Measurements from ENCODE around the gene LRP1B.

Gene LRP1B

DNA sequence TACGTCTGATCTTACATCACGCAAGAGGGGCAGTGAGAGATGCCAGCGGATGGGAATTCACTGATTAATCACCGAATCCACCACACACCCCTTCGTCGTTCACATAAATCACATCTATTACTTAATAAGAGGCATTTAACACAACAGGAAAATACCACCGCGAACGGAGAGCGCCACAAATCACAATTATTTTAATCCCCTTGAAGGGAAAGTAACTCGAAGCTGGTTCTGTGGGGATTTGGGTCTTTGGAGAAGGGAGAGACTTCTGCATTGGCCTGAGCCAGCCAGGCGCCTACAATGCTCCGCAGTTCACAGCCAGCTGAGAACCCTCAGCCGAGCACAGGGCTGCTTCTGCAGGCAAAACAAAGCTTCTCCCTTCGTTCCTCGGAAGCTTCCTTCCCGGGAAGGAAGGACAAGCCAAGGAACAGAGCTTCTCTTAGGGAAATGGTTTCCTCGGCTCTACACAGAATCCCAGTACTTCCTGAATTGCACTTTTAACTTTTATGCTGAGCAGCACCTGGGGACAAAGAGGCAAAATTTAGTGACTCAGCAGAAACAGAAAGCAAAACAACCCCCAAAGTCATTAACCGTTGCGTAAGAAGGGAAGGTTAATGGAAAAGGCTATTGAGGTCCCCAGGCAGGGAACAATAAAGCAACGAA lies at the start of gene LRP1B:
Gene LRP1B, minus strand, starts transcription at position 7 of the 660 bp plus-strand sequence. CDS start 287 bp downstream, outside the sequence.
- Histone ChIP-seq H3K36me3 (ENCODE audit: insufficient read depth, low read length) (no peaks in the 10 kb centered on the region), H3K9me2 (replicated peaks; ENCODE audit: low read depth, low read length) (no peaks in the 10 kb centered on the region), H3K79me2 (ENCODE audit: insufficient read depth, low read length) (no peaks in the 10 kb centered on the region), H3K4me3 (ENCODE audit: low read length, poor library complexity, severe bottlenecking) (no peak within 1 kb of the TSS), H4K20me1 (ENCODE audit: insufficient read depth, low read length, poor library complexity, severe bottlenecking) (no peaks in the 10 kb centered on the region), H3K27me3 (ENCODE audit: insufficient read depth, low read length, poor library complexity, severe bottlenecking) (no peaks in the 10 kb centered on the region), H2AFZ (ENCODE audit: low read length) (no peak within 1 kb of the TSS), H3K4me2 (ENCODE audit: low read depth, low read length, poor library complexity, severe bottlenecking) (no peak within 1 kb of the TSS), H3F3A (ENCODE audit: low read depth) (no peaks in the 10 kb centered on the region), H3K9ac (ENCODE audit: low read depth, low read length, poor library complexity, severe bottlenecking) (no peak within 1 kb of the TSS), H3K4me1 (ENCODE audit: insufficient read depth, low read length, poor library complexity, severe bottlenecking) (no peaks in the 10 kb centered on the region), H3K9me3 (ENCODE audit: insufficient read depth, low read depth, low read length) (no peaks in the 10 kb centered on the region)
- TF ChIP-seq, protein P1, sequence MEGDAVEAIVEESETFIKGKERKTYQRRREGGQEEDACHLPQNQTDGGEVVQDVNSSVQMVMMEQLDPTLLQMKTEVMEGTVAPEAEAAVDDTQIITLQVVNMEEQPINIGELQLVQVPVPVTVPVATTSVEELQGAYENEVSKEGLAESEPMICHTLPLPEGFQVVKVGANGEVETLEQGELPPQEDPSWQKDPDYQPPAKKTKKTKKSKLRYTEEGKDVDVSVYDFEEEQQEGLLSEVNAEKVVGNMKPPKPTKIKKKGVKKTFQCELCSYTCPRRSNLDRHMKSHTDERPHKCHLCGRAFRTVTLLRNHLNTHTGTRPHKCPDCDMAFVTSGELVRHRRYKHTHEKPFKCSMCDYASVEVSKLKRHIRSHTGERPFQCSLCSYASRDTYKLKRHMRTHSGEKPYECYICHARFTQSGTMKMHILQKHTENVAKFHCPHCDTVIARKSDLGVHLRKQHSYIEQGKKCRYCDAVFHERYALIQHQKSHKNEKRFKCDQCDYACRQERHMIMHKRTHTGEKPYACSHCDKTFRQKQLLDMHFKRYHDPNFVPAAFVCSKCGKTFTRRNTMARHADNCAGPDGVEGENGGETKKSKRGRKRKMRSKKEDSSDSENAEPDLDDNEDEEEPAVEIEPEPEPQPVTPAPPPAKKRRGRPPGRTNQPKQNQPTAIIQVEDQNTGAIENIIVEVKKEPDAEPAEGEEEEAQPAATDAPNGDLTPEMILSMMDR (conservative IDR thresholded peaks at IDR 0.05; ENCODE audit: low read length), result no peak
- TF ChIP-seq EZH2phosphoT487 (IDR thresholded peaks at IDR 0.05; ENCODE audit: borderline replicate concordance), result no peak

- no peak overlapping the region for H3K9ac ChIP-seq (ENCODE audit: low read depth, low read length, poor library complexity, severe bottlenecking)
- no peaks in the 10 kb centered on the region for H3F3A ChIP-seq (ENCODE audit: low read depth)
- TF ChIP-seq, protein P1 (conservative IDR thresholded peaks at IDR 0.05; ENCODE audit: low read length), result no peak
- no peak for TF ChIP-seq EZH2phosphoT487 (IDR thresholded peaks at IDR 0.05; ENCODE audit: borderline replicate concordance)
- H3K9me2 ChIP-seq (replicated peaks; ENCODE audit: low read depth, low read length), result no peaks in the 10 kb centered on the region
- no peaks in the 10 kb centered on the region for H3K79me2 ChIP-seq (ENCODE audit: insufficient read depth, low read length)
- H4K20me1 ChIP-seq (ENCODE audit: insufficient read depth, low read length, poor library complexity, severe bottlenecking), result no peaks in the 10 kb centered on the region
- no peaks in the 10 kb centered on the region for H3K36me3 ChIP-seq (ENCODE audit: insufficient read depth, low read length)
- peaks cover 3% of the 10 kb centered on the region for H3K4me1 ChIP-seq (ENCODE audit: insufficient read depth, low read length, poor library complexity, severe bottlenecking)
- H3K4me2 ChIP-seq (ENCODE audit: low read depth, low read length, poor library complexity, severe bottlenecking), result no peak overlapping the region
- no peak overlapping the region for H3K4me3 ChIP-seq (ENCODE audit: low read length, poor library complexity, severe bottlenecking)
- no peaks in the 10 kb centered on the region for H3K9me3 ChIP-seq (ENCODE audit: insufficient read depth, low read depth, low read length)
- no peaks in the 10 kb centered on the region for H3K27me3 ChIP-seq (ENCODE audit: insufficient read depth, low read length, poor library complexity, severe bottlenecking)
- no peak overlapping the region for H2AFZ ChIP-seq (ENCODE audit: low read length)
Measured at GRCh38 chr2:142179686-142180085, 48.9 kb upstream of the LRP1B start.

- Histone ChIP-seq H3K4me1 (ENCODE audit: insufficient read depth, low read length, poor library complexity, severe bottlenecking) (no peaks in the 10 kb centered on the region), H3K79me2 (ENCODE audit: insufficient read depth, low read length) (no peaks in the 10 kb centered on the region), H3K9me2 (replicated peaks; ENCODE audit: low read depth, low read length) (no peaks in the 10 kb centered on the region), H3K36me3 (ENCODE audit: insufficient read depth, low read length) (no peaks in the 10 kb centered on the region), H3F3A (ENCODE audit: low read depth) (no peaks in the 10 kb centered on the region), H3K9me3 (ENCODE audit: insufficient read depth, low read depth, low read length) (no peaks in the 10 kb centered on the region), H3K4me2 (ENCODE audit: low read depth, low read length, poor library complexity, severe bottlenecking) (no peak overlapping the region), H3K27me3 (ENCODE audit: insufficient read depth, low read length, poor library complexity, severe bottlenecking) (no peaks in the 10 kb centered on the region), H3K4me3 (ENCODE audit: low read length, poor library complexity, severe bottlenecking) (no peak overlapping the region), H3K9ac (ENCODE audit: low read depth, low read length, poor library complexity, severe bottlenecking) (no peak overlapping the region), H2AFZ (ENCODE audit: low read length) (no peak overlapping the region), H4K20me1 (ENCODE audit: insufficient read depth, low read length, poor library complexity, severe bottlenecking) (no peaks in the 10 kb centered on the region)
- no peak for TF ChIP-seq EZH2phosphoT487 (IDR thresholded peaks at IDR 0.05; ENCODE audit: borderline replicate concordance)
- TF ChIP-seq, protein P1 (conservative IDR thresholded peaks at IDR 0.05; ENCODE audit: low read length), result no peak
Measured at GRCh38 chr2:142178604-142179003, 47.8 kb upstream of the LRP1B start.
